B cell (primary cell): Measurements from ENCODE around the gene ELK4.

ENCODE experiments used
- EZH2 ChIP-seq: IDR thresholded peaks from 2 replicates; pipeline ENCODE4 v1.6.1; 2012; ENCODE audit warnings: borderline replicate concordance, low read depth, mild to moderate bottlenecking, moderate library complexity, low read length; ENCODE audit not compliant: insufficient read depth, poor library complexity, severe bottlenecking
- TF ChIP-seq, protein P1 (sequence below): fragments of 200-600 bp; IDR thresholded peaks from one replicate; pipeline ENCODE4 v1.8.0; 2022; ENCODE audit warnings: antibody characterized with exemption, mild to moderate bottlenecking

DNA sequence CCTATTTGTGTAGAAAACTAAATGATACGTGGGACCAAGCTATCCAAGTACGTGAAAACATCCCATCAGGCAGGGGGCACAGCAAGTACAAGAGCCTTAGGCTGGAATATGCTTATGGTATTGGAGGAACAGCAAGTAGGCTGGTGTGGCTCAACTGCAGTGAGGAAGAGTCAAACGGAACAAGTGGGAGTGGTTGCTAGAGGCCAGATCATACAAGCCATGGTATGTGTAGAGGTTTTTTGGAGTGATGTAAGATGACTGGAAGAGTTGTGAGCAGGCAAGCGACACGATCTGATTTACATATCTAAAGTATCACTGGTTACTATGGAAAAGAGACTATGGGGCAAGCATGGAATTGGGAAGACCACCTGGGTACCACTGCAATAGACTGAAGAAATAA is 27.8 kb downstream of the ELK4 start:
- TF ChIP-seq, protein P1, sequence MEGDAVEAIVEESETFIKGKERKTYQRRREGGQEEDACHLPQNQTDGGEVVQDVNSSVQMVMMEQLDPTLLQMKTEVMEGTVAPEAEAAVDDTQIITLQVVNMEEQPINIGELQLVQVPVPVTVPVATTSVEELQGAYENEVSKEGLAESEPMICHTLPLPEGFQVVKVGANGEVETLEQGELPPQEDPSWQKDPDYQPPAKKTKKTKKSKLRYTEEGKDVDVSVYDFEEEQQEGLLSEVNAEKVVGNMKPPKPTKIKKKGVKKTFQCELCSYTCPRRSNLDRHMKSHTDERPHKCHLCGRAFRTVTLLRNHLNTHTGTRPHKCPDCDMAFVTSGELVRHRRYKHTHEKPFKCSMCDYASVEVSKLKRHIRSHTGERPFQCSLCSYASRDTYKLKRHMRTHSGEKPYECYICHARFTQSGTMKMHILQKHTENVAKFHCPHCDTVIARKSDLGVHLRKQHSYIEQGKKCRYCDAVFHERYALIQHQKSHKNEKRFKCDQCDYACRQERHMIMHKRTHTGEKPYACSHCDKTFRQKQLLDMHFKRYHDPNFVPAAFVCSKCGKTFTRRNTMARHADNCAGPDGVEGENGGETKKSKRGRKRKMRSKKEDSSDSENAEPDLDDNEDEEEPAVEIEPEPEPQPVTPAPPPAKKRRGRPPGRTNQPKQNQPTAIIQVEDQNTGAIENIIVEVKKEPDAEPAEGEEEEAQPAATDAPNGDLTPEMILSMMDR = no peak
- no peak for TF ChIP-seq EZH2
